ENCODE data around the gene RUBCNL.

RUBCNL gene

GRCh38 chr13:46303742-46304385 is 83.2 kb downstream of the RUBCNL start:
- DNase-seq, result no peak

DNA sequence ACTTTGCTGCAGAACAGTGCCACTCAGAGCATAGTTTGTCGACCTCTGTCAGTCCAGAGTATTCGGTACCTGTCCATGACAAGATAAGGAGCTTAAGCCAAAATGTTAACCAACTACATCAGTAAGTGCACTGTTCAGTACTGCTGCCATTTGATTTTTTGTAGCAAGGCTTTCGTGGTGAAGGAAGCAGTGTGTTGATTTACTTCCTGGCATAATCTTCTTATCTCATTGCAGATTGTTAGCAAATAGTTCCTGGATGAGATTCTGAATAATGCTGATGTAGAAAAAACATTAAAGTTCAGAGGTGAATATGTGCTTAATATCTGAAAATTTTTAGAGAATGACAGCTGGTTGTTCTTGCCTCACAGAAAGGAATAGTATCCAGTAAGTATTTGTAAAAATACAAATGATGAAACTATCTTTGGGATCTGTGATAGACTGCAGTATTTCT is 89.7 kb downstream of the RUBCNL start:
- DNase-seq, result no peak

DNA sequence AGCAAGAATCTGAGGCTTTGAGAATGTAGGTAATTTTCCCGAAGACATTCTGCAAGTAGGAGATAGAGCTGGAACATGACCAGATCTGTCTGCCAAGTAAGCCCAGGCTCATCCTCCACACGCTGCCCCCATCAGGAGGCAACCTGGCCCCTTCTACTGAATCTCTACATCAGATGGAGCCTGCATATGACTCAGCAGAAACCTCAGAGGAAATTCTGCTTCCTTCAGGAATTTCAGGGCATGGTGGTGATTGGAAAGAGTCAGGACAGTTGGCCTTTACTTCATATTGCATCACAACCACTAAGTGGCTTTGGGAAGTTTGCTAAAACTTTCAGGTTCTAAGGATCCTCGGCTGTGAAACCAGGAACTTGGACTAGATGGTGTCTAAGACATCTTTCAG is 90.1 kb downstream of the RUBCNL start:
- DNase-seq, result no peak

GRCh38 chr13:46296115-46296822 is 90.8 kb downstream of the RUBCNL start:
- DNase-seq, result no peak

DNA sequence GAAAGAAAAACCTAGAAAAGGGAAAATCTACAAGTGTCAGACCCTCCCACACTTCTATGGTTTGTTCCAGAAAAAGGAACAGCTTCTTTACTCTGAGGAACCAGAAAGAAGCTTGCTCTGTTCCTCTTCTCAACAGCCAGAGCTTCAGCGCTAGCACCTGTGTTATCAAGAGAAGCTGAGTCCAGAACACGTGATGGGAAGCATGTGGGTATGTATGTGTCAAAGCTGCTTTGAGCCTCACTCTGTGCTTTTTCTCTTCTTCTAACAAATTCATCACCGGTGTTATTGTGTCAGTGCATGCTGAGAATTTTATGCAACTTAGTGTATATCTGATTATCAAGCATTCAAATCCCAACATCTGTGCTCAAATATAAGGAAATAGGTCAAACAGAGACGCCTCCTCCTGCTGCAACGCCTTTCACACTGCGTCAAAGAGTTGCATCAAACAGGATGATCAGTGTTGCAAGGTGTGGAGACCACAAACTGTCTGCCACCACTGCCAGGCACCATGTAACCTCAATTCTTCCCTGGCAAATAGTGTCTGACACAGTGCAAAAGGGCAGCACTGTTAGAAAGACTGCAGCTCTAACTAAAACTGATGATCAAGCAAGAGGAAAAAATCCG is 91.4 kb downstream of the RUBCNL start:
- DNase-seq, result peak; percentile 81

DNA sequence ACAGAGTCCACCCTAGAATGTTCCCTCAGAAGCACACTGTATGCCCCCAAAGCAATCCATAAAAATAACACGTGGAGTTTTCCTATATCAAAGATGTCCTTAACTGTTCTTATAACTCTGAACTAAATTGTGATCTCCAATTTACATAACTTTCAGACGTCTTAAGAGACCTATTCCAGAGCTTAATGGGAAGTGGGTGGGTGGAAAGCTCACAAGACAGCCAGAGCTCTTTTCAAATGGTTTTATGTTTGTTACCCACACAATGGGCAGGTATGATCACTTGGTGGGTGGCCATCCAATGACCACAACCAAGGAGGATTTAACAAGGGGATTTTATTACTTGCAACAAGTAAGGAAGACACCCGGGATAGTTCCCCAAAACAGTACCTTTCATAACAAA is 93.6 kb downstream of the RUBCNL start:
- no peak for DNase-seq

Data from CD4-positive, alpha-beta T cell treated with Interleukin-15 for 1 hour (primary cell).